ENCODE data around the gene CHST12.

DNA sequence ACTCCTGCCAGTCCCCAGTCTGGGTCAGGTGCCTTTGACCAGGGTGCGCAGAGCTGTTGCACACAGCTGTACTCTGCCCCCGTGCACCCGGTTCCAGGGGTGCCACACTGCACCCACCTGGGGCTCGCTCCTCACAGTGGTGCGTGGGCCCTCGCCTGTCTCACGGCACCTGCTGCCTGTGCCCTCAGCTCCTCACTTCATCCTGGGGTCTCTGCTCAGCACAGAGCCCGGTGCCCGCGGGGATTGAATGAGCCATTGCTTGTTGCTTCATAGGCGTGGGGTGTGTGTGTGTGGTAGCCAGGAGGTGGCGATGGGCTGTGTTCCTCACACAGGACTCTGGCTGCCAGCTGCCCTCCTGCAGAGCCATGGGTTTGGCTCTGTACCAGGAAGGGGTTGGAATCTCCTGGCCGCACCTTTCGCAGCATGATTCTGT, 30.3 kb upstream of the CHST12 start:
- TF ChIP-seq EP300 (IDR thresholded peaks at IDR 0.05; ENCODE audit: borderline replicate concordance in 1 of 2, control insufficient read depth in 1 of 2, low read depth in 2 of 2, low read length in 2 of 2) (no peak), TCF3 (IDR thresholded peaks at IDR 0.05; ENCODE audit: borderline replicate concordance, insufficient read depth, low read depth, low read length) (no peak), TAF1 (IDR thresholded peaks at IDR 0.05; ENCODE audit: borderline replicate concordance, low read depth, low read length) (no peak), POLR2AphosphoS2 (IDR thresholded peaks at IDR 0.05; ENCODE audit: low read depth, low read length) (no peak), POLR2AphosphoS5 (IDR thresholded peaks at IDR 0.05; ENCODE audit: low read length) (0 out of 2 replicates have a peak, but pooled peaks have one; percentile 40)

All from GM12878 (cell line).